Tibial nerve (tissue), 4 donors: Measurements from ENCODE around the gene GABRB2. TPM values are rescaled to one million over a fixed set of nuclear protein-coding genes. Genes with fewer than 3 reads are reported as not detected.

ENCODE experiments used
- DNase-seq, 2 donors: peaks; one replicate each; pipeline ENCODE4 v3.0.0-alpha.2; 2019; ENCODE audit warnings: low spot score in 2 of 2
- H3K27ac ChIP-seq, 4 donors: fragments of 200-600 bp; sonication (generic) in 3 of 4; one replicate each; pipeline ENCODE4 v1.5.1; 2017 to 2019; ENCODE audit warnings: mild to moderate bottlenecking in 1 of 4
- H3K27me3 ChIP-seq, 2 donors: fragments of 200-600 bp; sonication (generic) in 1 of 2; one replicate each; pipeline versions ENCODE4 v1.5.1 to v1.6.0; 2017 to 2019
- H3K36me3 ChIP-seq, 3 donors: fragments of 200-600 bp; sonication (generic); one replicate each; pipeline ENCODE4 v1.5.1; 2018 to 2019
- H3K4me1 ChIP-seq, 4 donors: fragments of 200-600 bp; sonication (generic) in 3 of 4; one replicate each; pipeline ENCODE4 v1.5.1; 2017 to 2019
- H3K4me3 ChIP-seq, 4 donors: fragments of 200-600 bp; sonication (generic) in 3 of 4; one replicate each; pipeline ENCODE4 v1.5.1; 2017 to 2019; ENCODE audit warnings: mild to moderate bottlenecking in 1 of 4, moderate library complexity in 1 of 4
- H3K9me3 ChIP-seq, 4 donors: fragments of 200-600 bp; sonication (generic) in 3 of 4; one replicate each; pipeline ENCODE4 v1.5.1; 2017 to 2019
- EP300 ChIP-seq, 2 donors: sonication (generic); formaldehyde crosslinking; IDR thresholded peaks; one replicate each; pipeline ENCODE4 v1.6.1; 2017; ENCODE audit warnings: antibody characterized with exemption in 2 of 2, mild to moderate bottlenecking in 1 of 2
- POLR2A ChIP-seq, 2 donors: fragments of 450-650 bp; IDR thresholded peaks; one replicate each; pipeline ENCODE4 v1.6.1; 2017; ENCODE audit warnings: antibody characterized with exemption in 2 of 2, mild to moderate bottlenecking in 2 of 2, moderate library complexity in 2 of 2
- WGBS, 2 donors: methylation state at CpG; one replicate each; pipeline ENCODE4 v1.1.5; 2018; 5-methylcytosine and 5-hydroxymethylcytosine counted together
- total RNA-seq, 4 donors: library from RNA; depleted of rRNA; stranded (reverse); fragments of >200 nt; gene quantifications; one replicate each; pipeline ENCODE4 v1.1.0, GENCODE V29; 2016
- TF ChIP-seq, protein P1 (sequence below), 5 experiments: fragments of 200-600 bp in 3 of 5; fragments of 450-650 bp in 2 of 5; sonication (generic) in 3 of 5; IDR thresholded peaks; one replicate each; pipeline ENCODE4 v1.5.1; 2016 to 2019; ENCODE audit warnings: antibody characterized with exemption in 5 of 5, mild to moderate bottlenecking in 3 of 5, moderate library complexity in 2 of 5

Gene GABRB2
- total RNA-seq, 4 donors from 2014 or later = 0.39 to 3.9 (median 3.0) TPM

DNA sequence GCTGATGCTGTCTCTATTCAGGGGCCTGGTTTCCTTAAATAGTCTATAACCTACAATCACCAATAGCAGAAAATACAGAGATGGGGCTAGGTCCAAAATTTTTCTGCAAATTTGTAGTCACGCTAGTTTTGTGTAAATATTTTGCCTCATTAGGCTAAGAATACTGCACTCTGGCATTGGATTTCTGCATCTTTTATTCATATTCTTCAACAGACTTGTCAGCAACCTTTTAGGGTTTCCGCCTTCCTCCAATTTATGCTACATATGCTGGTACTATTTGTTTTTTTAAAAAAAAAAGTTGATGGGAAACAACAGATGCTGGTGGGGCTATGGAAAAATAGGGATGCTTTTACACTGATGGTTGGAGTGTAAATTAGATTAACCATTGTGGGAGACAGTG, 202.3 kb downstream of the GABRB2 start:
- Histone ChIP-seq H3K27me3 (no peaks in the 10 kb centered on the region), H3K27ac (no peak overlapping the region), H3K4me1 (no peaks in the 10 kb centered on the region), H3K9me3 (no peaks in the 10 kb centered on the region), H3K4me3 (no peak overlapping the region), H3K36me3 (no peaks in the 10 kb centered on the region)
- TF ChIP-seq, protein P1, sequence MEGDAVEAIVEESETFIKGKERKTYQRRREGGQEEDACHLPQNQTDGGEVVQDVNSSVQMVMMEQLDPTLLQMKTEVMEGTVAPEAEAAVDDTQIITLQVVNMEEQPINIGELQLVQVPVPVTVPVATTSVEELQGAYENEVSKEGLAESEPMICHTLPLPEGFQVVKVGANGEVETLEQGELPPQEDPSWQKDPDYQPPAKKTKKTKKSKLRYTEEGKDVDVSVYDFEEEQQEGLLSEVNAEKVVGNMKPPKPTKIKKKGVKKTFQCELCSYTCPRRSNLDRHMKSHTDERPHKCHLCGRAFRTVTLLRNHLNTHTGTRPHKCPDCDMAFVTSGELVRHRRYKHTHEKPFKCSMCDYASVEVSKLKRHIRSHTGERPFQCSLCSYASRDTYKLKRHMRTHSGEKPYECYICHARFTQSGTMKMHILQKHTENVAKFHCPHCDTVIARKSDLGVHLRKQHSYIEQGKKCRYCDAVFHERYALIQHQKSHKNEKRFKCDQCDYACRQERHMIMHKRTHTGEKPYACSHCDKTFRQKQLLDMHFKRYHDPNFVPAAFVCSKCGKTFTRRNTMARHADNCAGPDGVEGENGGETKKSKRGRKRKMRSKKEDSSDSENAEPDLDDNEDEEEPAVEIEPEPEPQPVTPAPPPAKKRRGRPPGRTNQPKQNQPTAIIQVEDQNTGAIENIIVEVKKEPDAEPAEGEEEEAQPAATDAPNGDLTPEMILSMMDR (IDR thresholded peaks at IDR 0.05) = no peak
- TF ChIP-seq EP300 (IDR thresholded peaks at IDR 0.05) = no peak
- TF ChIP-seq POLR2A (IDR thresholded peaks at IDR 0.05) = no peak
- DNase-seq = no peak
- 89 to 90% methylated on average over 2 of the region's 2 CpGs for WGBS, 2 donors

DNA sequence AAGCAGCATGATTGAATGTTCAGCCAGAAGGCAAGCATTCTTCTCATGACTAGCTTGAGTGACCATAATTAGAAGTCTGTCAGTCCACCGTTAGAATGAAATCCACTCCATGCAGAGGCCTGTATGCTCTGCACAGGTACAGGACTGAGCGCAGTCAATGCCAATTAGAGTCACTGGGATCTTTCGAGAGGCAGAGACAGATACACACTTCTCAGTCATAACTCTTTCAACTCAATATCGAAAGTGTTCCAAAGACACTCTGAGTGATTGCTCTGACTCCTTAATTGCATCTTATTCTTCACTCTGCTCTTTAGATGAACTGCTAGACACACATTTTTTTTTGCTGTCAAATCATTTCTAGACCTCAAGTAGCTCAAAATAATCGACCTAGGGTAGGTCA, 203.6 kb downstream of the GABRB2 start:
- Histone ChIP-seq H3K27me3 (no peaks in the 10 kb centered on the region), H3K9me3 (no peaks in the 10 kb centered on the region), H3K36me3 (no peaks in the 10 kb centered on the region), H3K4me3 (no peak overlapping the region), H3K27ac (no peak overlapping the region), H3K4me1 (no peaks in the 10 kb centered on the region)
- WGBS, 2 donors = 66 to 77% methylated on average over 5 of the region's 5 CpGs
- TF ChIP-seq, protein P1 (IDR thresholded peaks at IDR 0.05) = no peak
- no peak for TF ChIP-seq EP300 (IDR thresholded peaks at IDR 0.05)
- no peak for TF ChIP-seq POLR2A (IDR thresholded peaks at IDR 0.05)
- DNase-seq = no peak

DNA sequence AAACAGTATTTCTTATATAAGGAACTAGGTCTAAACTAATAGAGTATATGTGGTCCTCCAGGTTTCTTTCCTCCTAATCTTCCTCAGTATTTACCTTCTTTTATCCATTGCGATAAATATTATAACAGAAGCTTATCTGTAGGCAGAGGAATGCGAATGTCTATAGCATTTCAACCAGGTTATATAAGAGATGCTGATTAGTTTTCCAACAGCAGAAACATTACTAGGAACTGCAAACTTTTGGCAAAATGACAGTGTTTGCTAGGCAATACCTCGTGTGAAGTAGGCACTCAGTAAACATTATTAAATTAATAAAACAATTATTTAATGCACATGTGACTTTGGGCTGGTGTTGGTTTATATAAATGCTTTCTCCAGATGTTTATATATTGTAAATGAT, 206.5 kb downstream of the GABRB2 start:
- H3K36me3 ChIP-seq = no peaks in the 10 kb centered on the region
- H3K27me3 ChIP-seq = no peaks in the 10 kb centered on the region
- no peak for DNase-seq
- H3K4me3 ChIP-seq = no peak overlapping the region
- no peak overlapping the region for H3K27ac ChIP-seq
- H3K9me3 ChIP-seq = no peaks in the 10 kb centered on the region
- TF ChIP-seq EP300 (IDR thresholded peaks at IDR 0.05) (no peak), POLR2A (IDR thresholded peaks at IDR 0.05) (no peak)
- TF ChIP-seq, protein P1 (IDR thresholded peaks at IDR 0.05) = no peak
- 57 to 75% methylated on average over 3 of the region's 3 CpGs for WGBS, 2 donors
- no peaks in the 10 kb centered on the region for H3K4me1 ChIP-seq

DNA sequence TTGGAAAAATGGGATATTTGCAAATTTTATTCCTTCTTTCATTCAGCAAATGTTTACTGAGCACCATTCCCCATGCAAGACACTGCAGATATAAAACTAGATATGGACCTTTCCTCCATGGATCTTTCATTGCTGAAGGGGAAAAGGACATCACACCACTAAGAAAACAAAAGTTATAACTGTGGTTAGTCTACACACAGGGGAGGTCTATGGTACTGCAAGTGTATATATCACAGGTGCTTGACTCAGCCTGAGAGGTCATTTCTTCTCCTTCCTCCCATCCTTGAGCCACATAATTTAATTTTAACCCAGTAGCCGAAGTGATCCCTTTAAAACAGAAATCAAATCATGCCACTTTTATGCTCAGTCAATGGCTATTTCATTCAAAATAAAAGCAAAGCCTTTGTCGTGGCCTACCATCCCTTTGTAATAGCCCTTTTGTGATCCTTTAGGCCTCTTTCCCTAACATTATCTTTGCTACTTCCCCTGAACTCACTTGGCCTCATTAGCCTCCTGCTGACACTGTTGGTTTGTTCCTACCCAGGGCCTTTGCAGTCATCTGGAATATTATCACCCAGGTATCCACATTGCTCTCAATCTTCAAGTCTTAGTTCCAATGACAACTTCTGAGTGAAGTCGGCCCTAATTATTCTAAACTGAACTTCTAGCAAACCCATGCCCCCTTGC, 213.2 kb downstream of the GABRB2 start:
- H3K36me3 ChIP-seq = no peaks in the 10 kb centered on the region
- no peak overlapping the region for H3K27ac ChIP-seq
- H3K9me3 ChIP-seq = no peaks in the 10 kb centered on the region
- no peak overlapping the region for H3K4me3 ChIP-seq
- no peaks in the 10 kb centered on the region for H3K27me3 ChIP-seq
- H3K4me1 ChIP-seq = no peaks in the 10 kb centered on the region
- 57 to 62% methylated on average over 3 of the region's 3 CpGs for WGBS, 2 donors
- no peak for DNase-seq
- no peak for TF ChIP-seq POLR2A (IDR thresholded peaks at IDR 0.05)
- no peak for TF ChIP-seq EP300 (IDR thresholded peaks at IDR 0.05)
- TF ChIP-seq, protein P1 (IDR thresholded peaks at IDR 0.05) = no peak

DNA sequence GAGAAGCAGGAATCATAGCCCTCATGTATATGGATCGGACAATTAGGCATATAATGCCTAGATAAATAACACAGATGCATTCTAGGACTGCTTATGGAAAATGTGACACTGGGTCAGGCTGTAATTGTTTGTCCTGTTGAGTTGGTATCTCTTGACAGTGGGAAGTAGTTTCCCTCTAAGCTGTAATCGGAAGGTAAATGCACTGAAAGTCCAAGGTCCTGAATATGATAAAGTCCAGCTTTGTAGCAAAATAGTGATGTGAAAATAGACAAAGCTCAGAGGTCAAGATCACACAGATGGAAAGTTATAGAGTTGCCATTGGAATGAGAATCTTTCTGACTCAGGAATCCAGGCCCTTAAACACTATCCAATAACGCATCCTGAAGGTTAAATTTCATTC, 214.2 kb downstream of the GABRB2 start:
- no peaks in the 10 kb centered on the region for H3K9me3 ChIP-seq
- H3K36me3 ChIP-seq = no peaks in the 10 kb centered on the region
- no peaks in the 10 kb centered on the region for H3K27me3 ChIP-seq
- H3K4me1 ChIP-seq = no peaks in the 10 kb centered on the region
- 80 to 89% methylated on average over 3 of the region's 3 CpGs for WGBS, 2 donors
- H3K4me3 ChIP-seq = no peak overlapping the region
- no peak for DNase-seq
- TF ChIP-seq, protein P1 (IDR thresholded peaks at IDR 0.05) = no peak
- TF ChIP-seq EP300 (IDR thresholded peaks at IDR 0.05) = no peak
- TF ChIP-seq POLR2A (IDR thresholded peaks at IDR 0.05) = no peak
- H3K27ac ChIP-seq = no peak overlapping the region
